Uterus (tissue), 2 donors: ENCODE results near the gene SLC38A2.

Experiments used
- POLR2A ChIP-seq, 2 donors: fragments of 450-650 bp; IDR thresholded peaks; one replicate each; pipeline ENCODE4 v1.6.1; 2016; ENCODE audit warnings: antibody characterized with exemption in 2 of 2, mild to moderate bottlenecking in 1 of 2, moderate library complexity in 1 of 2
- TF ChIP-seq, protein P1 (sequence below), 4 experiments: fragments of 200-600 bp in 2 of 4; fragments of 450-650 bp in 2 of 4; sonication (generic) in 2 of 4; IDR thresholded peaks; one replicate each; pipeline ENCODE4 v1.5.1; 2016 to 2019; ENCODE audit warnings: antibody characterized with exemption in 4 of 4, mild to moderate bottlenecking in 2 of 4, moderate library complexity in 1 of 4

GRCh38 chr12:46419675-46420074 is 47.1 kb upstream of the SLC38A2 start:
- no peak for TF ChIP-seq POLR2A (IDR thresholded peaks at IDR 0.05)
- TF ChIP-seq, protein P1, sequence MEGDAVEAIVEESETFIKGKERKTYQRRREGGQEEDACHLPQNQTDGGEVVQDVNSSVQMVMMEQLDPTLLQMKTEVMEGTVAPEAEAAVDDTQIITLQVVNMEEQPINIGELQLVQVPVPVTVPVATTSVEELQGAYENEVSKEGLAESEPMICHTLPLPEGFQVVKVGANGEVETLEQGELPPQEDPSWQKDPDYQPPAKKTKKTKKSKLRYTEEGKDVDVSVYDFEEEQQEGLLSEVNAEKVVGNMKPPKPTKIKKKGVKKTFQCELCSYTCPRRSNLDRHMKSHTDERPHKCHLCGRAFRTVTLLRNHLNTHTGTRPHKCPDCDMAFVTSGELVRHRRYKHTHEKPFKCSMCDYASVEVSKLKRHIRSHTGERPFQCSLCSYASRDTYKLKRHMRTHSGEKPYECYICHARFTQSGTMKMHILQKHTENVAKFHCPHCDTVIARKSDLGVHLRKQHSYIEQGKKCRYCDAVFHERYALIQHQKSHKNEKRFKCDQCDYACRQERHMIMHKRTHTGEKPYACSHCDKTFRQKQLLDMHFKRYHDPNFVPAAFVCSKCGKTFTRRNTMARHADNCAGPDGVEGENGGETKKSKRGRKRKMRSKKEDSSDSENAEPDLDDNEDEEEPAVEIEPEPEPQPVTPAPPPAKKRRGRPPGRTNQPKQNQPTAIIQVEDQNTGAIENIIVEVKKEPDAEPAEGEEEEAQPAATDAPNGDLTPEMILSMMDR (IDR thresholded peaks at IDR 0.05), result no peak
